SU-DHL-6 (cell line): Measurements from ENCODE around the gene CFAP410.

Experiments used
- H2AFZ ChIP-seq: fragments of 200-600 bp; sonication (generic); 2 replicates; pipeline ENCODE4 v1.6.1; 2014; ENCODE audit warnings: low read depth, mild to moderate bottlenecking, moderate library complexity, mixed read lengths, antibody characterized with exemption, low read length; ENCODE audit not compliant: severe bottlenecking
- H3F3A ChIP-seq: fragments of 200-600 bp; shearing (Covaris generic); 2 replicates; pipeline ENCODE4 v1.6.0; 2016; ENCODE audit warnings: antibody characterized with exemption, mild to moderate bottlenecking; ENCODE audit not compliant: insufficient read depth
- H3K27ac ChIP-seq: fragments of 200-600 bp; sonication (generic); 2 replicates; pipeline ENCODE4 v1.5.1; 2016; ENCODE audit warnings: low read depth, mild to moderate bottlenecking, low read length, moderate library complexity, mixed read lengths
- H3K27me3 ChIP-seq: fragments of 200-600 bp; sonication (generic), shearing (Covaris generic); 2 replicates; pipeline ENCODE4 v1.6.0; 2014; ENCODE audit warnings: mild to moderate bottlenecking, low read length
- H3K36me3 ChIP-seq: fragments of 200-600 bp; sonication (generic); 2 replicates; pipeline ENCODE4 v1.6.1; 2014; ENCODE audit warnings: mild to moderate bottlenecking, low read length, mixed read lengths
- H3K4me2 ChIP-seq: fragments of 300-600, 200-600 bp; shearing (Covaris generic), sonication (generic); 2 replicates; pipeline ENCODE4 v1.6.0; 2014; ENCODE audit warnings: low read length, low read depth, mild to moderate bottlenecking; ENCODE audit not compliant: poor library complexity, severe bottlenecking
- H3K4me3 ChIP-seq: fragments of 200-600 bp; sonication (generic); 2 replicates; pipeline ENCODE4 v1.5.1; 2014; ENCODE audit warnings: antibody characterized with exemption, low read length, mild to moderate bottlenecking, mixed read lengths; ENCODE audit not compliant: insufficient read depth, poor library complexity, severe bottlenecking
- H3K79me2 ChIP-seq: fragments of 200-600 bp; sonication (generic); 2 replicates; pipeline ENCODE4 v1.6.1; 2014; ENCODE audit warnings: mild to moderate bottlenecking, low read length, moderate library complexity; ENCODE audit not compliant: insufficient read depth
- H3K9ac ChIP-seq: fragments of 200-600 bp; sonication (generic); 2 replicates; pipeline ENCODE4 v1.7.0; 2014; ENCODE audit warnings: mild to moderate bottlenecking, low read length
- H3K9me2 ChIP-seq: fragments of 200-600 bp; sonication (generic); replicated peaks from 2 replicates; pipeline ENCODE4 v1.6.1; 2014; ENCODE audit warnings: low read length; ENCODE audit not compliant: insufficient read depth
- H3K9me3 ChIP-seq: fragments of 200-600 bp; sonication (generic); 2 replicates; pipeline ENCODE4 v1.6.1; 2014; ENCODE audit warnings: low read length, mixed read lengths; ENCODE audit not compliant: insufficient read depth
- H4K20me1 ChIP-seq: fragments of 200-600 bp; sonication (generic); 2 replicates; pipeline ENCODE4 v1.6.1; 2014; ENCODE audit warnings: low read depth, mild to moderate bottlenecking, antibody characterized with exemption, low read length, moderate library complexity, mixed read lengths
- EZH2phosphoT487 ChIP-seq: fragments of 200-600 bp; sonication (generic), shearing (Covaris generic); conservative IDR thresholded peaks from 2 replicates; pipeline ENCODE4 v1.6.1; 2018; ENCODE audit warnings: mild to moderate bottlenecking, antibody characterized with exemption, low read length, moderate library complexity, mixed read lengths
- TF ChIP-seq, protein P1 (sequence below): fragments of 200-600 bp; sonication (generic); IDR thresholded peaks from one replicate; pipeline ENCODE4 v1.5.1; 2017; ENCODE audit warnings: antibody characterized with exemption, mild to moderate bottlenecking, low read length, moderate library complexity; ENCODE audit not compliant: insufficient read depth, poor library complexity, severe bottlenecking

CFAP410 gene

DNA sequence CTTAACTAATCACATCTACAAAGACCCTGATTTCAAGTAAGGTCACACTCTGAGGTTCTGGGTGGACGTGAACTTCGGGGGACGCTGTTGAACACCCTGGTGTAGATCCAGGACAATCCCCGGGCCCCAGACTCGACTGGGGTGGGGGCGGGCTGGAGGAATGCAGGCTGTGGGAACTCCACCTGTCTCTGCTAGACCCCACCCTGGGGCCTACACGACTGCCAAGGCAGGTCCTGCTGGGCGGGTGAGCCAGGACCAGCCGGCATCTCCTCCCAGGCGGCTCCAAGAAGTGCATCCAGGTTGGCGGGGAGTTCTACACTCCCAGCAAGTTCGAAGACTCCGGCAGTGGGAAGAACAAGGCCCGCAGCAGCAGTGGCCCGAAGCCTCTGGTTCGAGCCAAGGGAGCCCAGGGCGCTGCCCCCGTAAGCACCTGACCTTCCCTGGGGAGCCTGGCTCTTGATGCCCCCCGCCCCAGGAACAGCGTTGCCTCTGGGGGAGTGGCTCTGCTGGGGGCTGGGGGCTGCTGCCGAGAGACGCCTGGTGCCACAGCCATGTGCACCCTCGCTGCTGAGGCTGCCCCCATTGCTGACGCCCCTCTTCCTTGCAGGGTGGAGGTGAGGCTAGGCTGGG is 49.7 kb downstream of the CFAP410 start:
- no peaks in the 10 kb centered on the region for H3K9me2 ChIP-seq
- H3K4me3 ChIP-seq: no peak overlapping the region
- H3K79me2 ChIP-seq: no peaks in the 10 kb centered on the region
- TF ChIP-seq, protein P1, sequence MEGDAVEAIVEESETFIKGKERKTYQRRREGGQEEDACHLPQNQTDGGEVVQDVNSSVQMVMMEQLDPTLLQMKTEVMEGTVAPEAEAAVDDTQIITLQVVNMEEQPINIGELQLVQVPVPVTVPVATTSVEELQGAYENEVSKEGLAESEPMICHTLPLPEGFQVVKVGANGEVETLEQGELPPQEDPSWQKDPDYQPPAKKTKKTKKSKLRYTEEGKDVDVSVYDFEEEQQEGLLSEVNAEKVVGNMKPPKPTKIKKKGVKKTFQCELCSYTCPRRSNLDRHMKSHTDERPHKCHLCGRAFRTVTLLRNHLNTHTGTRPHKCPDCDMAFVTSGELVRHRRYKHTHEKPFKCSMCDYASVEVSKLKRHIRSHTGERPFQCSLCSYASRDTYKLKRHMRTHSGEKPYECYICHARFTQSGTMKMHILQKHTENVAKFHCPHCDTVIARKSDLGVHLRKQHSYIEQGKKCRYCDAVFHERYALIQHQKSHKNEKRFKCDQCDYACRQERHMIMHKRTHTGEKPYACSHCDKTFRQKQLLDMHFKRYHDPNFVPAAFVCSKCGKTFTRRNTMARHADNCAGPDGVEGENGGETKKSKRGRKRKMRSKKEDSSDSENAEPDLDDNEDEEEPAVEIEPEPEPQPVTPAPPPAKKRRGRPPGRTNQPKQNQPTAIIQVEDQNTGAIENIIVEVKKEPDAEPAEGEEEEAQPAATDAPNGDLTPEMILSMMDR: no peak
- no peak for TF ChIP-seq EZH2phosphoT487
- H3K9ac ChIP-seq: no peak overlapping the region
- H2AFZ ChIP-seq: no peak overlapping the region
- no peaks in the 10 kb centered on the region for H3K27me3 ChIP-seq
- no peak overlapping the region for H3K27ac ChIP-seq
- H3K9me3 ChIP-seq: no peaks in the 10 kb centered on the region
- no peak overlapping the region for H3K4me2 ChIP-seq
- no peaks in the 10 kb centered on the region for H3K36me3 ChIP-seq
- no peaks in the 10 kb centered on the region for H3F3A ChIP-seq
- H4K20me1 ChIP-seq: no peaks in the 10 kb centered on the region

DNA sequence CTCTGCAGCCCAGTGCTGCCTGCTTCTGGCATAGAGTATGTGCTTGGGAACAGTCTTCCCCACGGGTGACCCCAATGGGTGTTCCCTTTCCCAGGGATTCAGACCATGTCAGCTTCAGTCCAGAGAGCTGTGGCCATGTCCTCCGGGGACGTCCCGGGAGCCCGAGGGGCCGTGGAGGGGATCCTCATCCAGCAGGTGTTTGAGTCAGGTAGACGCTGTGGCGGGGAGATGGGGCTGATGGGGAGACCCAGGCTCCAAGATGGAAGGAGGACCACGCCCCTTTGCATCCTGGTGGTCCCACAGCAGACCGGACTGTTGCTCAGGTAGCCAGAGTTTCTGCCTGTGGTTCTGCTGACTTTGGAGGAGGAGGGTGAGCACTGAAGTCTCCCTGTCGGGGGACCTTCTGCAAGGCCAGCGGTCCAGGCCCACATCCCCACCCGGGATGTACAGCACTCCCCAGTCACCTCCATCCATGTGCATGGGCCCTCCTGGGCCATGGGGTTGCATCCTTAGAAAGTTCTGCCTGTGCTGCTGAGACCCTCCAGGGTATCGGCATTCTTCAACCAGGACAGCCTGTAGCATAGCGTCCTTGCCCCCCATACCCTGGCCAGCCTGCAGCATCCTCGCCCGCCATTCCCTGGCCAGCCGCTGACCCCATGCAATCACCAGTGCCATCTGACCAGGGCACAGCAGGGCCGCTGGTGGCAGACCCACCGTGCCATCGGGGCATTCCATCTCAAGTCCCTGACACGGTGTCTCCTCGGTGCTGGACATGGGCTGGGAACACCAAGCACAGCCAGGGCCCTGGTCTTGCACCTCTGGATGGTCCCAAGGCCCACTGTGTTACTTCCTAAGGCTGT is 50.7 kb downstream of the CFAP410 start:
- no peak for TF ChIP-seq EZH2phosphoT487
- TF ChIP-seq, protein P1: no peak
- Histone ChIP-seq H3K4me2 (no peak overlapping the region), H3K79me2 (no peaks in the 10 kb centered on the region)

DNA sequence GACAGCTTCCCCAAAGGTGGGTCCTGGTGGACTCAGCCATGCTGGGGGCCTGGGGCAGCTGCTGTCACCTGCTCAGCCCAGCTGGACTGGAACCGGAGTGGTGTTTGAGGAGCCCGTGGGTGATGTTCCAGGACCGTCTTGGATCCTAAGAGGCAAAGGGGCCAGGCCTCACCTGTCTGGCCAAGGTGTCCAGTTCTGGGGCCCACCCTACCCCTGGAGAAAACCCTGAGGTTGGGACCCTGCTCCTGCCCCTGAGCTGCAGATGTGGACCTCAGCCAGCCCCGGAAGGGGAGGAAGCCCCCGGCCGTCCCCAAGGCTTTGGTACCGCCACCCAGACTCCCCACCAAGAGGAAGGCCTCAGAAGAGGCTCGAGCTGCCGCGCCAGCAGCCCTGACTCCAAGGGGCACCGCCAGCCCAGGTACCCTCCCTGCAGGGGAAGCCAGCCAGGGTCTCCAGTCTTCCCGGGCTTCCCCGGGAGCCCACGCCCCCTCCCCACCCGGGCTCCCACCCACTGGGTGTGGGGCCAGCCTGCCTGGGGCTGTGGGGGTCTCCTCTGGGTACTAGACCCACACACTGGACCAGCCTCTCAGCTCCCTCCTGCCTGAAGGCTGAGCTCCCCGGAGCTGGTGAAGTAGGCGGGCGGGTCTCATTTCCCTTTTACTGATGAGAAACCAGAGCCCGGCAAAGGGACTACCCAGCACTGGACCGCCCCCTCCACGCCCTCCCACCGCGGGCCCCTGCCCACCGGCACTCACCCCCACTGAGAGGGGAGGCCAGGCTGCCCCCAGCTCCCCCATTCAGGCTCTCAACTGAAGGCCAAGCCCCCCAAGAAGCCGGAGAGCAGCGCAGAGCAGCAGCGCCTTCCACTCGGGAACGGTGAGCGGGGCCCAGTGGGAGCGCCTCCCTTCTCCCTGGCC is 52.2 kb downstream of the CFAP410 start:
- H3K4me3 ChIP-seq: no peak overlapping the region
- no peaks in the 10 kb centered on the region for H3F3A ChIP-seq
- no peak overlapping the region for H3K27ac ChIP-seq
- no peak overlapping the region for H3K4me2 ChIP-seq
- TF ChIP-seq, protein P1: no peak
- no peak for TF ChIP-seq EZH2phosphoT487
- no peaks in the 10 kb centered on the region for H4K20me1 ChIP-seq
- no peaks in the 10 kb centered on the region for H3K9me3 ChIP-seq
- no peaks in the 10 kb centered on the region for H3K9me2 ChIP-seq
- no peaks in the 10 kb centered on the region for H3K79me2 ChIP-seq
- no peaks in the 10 kb centered on the region for H3K27me3 ChIP-seq
- H2AFZ ChIP-seq: no peak overlapping the region
- H3K9ac ChIP-seq: no peak overlapping the region
- H3K36me3 ChIP-seq: no peaks in the 10 kb centered on the region

More for the DNA sequence above, 50.7 kb downstream of the CFAP410 start:
- no peaks in the 10 kb centered on the region for H3K9me2 ChIP-seq
- H3K9me3 ChIP-seq: no peaks in the 10 kb centered on the region
- H3K9ac ChIP-seq: no peak overlapping the region
- H3K36me3 ChIP-seq: no peaks in the 10 kb centered on the region
- H4K20me1 ChIP-seq: no peaks in the 10 kb centered on the region
- no peaks in the 10 kb centered on the region for H3K27me3 ChIP-seq
- H3K27ac ChIP-seq: no peak overlapping the region
- H3K4me3 ChIP-seq: no peak overlapping the region
- H3F3A ChIP-seq: no peaks in the 10 kb centered on the region
- H2AFZ ChIP-seq: no peak overlapping the region
